Gastroesophageal sphincter (tissue), 3 donors: ENCODE data around the gene FNDC8.

ENCODE experiments used
- CTCF ChIP-seq, 4 experiments: fragments of 200-600 bp in 2 of 4; fragments of 450-650 bp in 2 of 4; sonication (generic) in 1 of 4; IDR thresholded peaks; one replicate each; pipeline ENCODE4 v1.5.1; 2017 to 2019; ENCODE audit warnings: antibody characterized with exemption in 4 of 4, mild to moderate bottlenecking in 2 of 4, moderate library complexity in 2 of 4
- POLR2A ChIP-seq, 2 donors: fragments of 450-650 bp; IDR thresholded peaks; one replicate each; pipeline ENCODE4 v1.6.1; 2017; ENCODE audit warnings: antibody characterized with exemption in 2 of 2, mild to moderate bottlenecking in 2 of 2, moderate library complexity in 1 of 2
- POLR2AphosphoS5 ChIP-seq: sonication (generic); formaldehyde crosslinking; IDR thresholded peaks from one replicate; pipeline ENCODE4 v1.6.1; 2017; ENCODE audit warnings: antibody characterized with exemption

GRCh38 chr17:35076874-35077273 is 44.5 kb upstream of the FNDC8 start:
- TF ChIP-seq POLR2A (IDR thresholded peaks at IDR 0.05) (no peak), CTCF (IDR thresholded peaks at IDR 0.05) (no peak), POLR2AphosphoS5 (no peak)
